Panc1 (cell line): ENCODE results near the gene SLC22A16.

Experiments
- CTCF ChIP-seq: fragments of 450-650 bp; IDR thresholded peaks from 2 replicates; pipeline ENCODE4 v1.5.1; 2017; ENCODE audit warnings: mild to moderate bottlenecking
- POLR2AphosphoS5 ChIP-seq: IDR thresholded peaks from 2 replicates; pipeline ENCODE4 v1.6.1; 2012; ENCODE audit warnings: mild to moderate bottlenecking, low read depth, low read length, moderate library complexity
- REST ChIP-seq, 2 experiments: IDR thresholded peaks; 2 replicates each; pipeline ENCODE4 v1.6.1; 2011 to 2012; ENCODE audit warnings: low read depth in 2 of 2, control low read depth in 1 of 2, low read length in 1 of 2, mild to moderate bottlenecking in 1 of 2, moderate library complexity in 1 of 2; ENCODE audit not compliant: insufficient read depth in 1 of 2
- SIN3A ChIP-seq: IDR thresholded peaks from 2 replicates; pipeline ENCODE4 v1.6.1; 2012; ENCODE audit warnings: low read depth, mild to moderate bottlenecking, low read length, moderate library complexity, borderline replicate concordance; ENCODE audit not compliant: insufficient read depth

- TF ChIP-seq CTCF (no peak), POLR2AphosphoS5 (no peak), REST (IDR thresholded peaks at IDR 0.05; ENCODE audit: insufficient read depth in 1 of 2, low read depth in 2 of 2, low read length in 1 of 2) (no peak), SIN3A (no peak)
Measured at GRCh38 chr6:110468731-110469130, 7.7 kb downstream of the SLC22A16 start.
